GM23248 (cell line): ENCODE measurements around the gene NQO2. TPM values are rescaled to one million over a fixed set of nuclear protein-coding genes. Genes with fewer than 3 reads are reported as not detected.

Experiments used
- DNase-seq: peaks from one replicate; pipeline ENCODE4 v3.0.0-alpha.2; 2015
- H2AFZ ChIP-seq: fragments of 200-600 bp; sonication (generic); 2 replicates; pipeline ENCODE4 v1.6.1; 2016; ENCODE audit warnings: antibody characterized with exemption
- H3F3A ChIP-seq: fragments of 200-600 bp; sonication (generic); 2 replicates; pipeline ENCODE4 v1.6.1; 2016; ENCODE audit warnings: mild to moderate bottlenecking, antibody characterized with exemption, mixed run types; ENCODE audit not compliant: insufficient read depth
- H3K27ac ChIP-seq: fragments of 200-600 bp; sonication (generic); 2 replicates; pipeline ENCODE4 v1.5.1; 2016; ENCODE audit warnings: mild to moderate bottlenecking
- H3K27me3 ChIP-seq: fragments of 200-600 bp; sonication (generic); replicated peaks from 2 replicates; pipeline ENCODE4 v1.6.1; 2016; ENCODE audit warnings: mild to moderate bottlenecking; ENCODE audit not compliant: insufficient read depth
- H3K36me3 ChIP-seq: fragments of 200-600 bp; sonication (generic); 2 replicates; pipeline ENCODE4 v1.6.1; 2016; ENCODE audit warnings: low read depth, mild to moderate bottlenecking
- H3K4me1 ChIP-seq: fragments of 200-600 bp; sonication (generic); 2 replicates; pipeline ENCODE4 v1.6.1; 2016; ENCODE audit warnings: mild to moderate bottlenecking; ENCODE audit not compliant: insufficient read depth
- H3K4me2 ChIP-seq: fragments of 200-600 bp; sonication (generic); one replicate; pipeline ENCODE4 v1.6.1; 2016; ENCODE audit warnings: mild to moderate bottlenecking; ENCODE audit not compliant: unreplicated experiment
- H3K4me3 ChIP-seq: fragments of 200-600 bp; sonication (generic); 2 replicates; pipeline ENCODE4 v1.5.1; 2016; ENCODE audit warnings: mild to moderate bottlenecking
- H3K79me2 ChIP-seq: fragments of 200-600 bp; sonication (generic); 2 replicates; pipeline ENCODE4 v1.6.1; 2016; ENCODE audit warnings: mild to moderate bottlenecking; ENCODE audit not compliant: insufficient read depth
- H3K9ac ChIP-seq: fragments of 200-600 bp; sonication (generic); 2 replicates; pipeline ENCODE4 v1.6.1; 2016; ENCODE audit warnings: mild to moderate bottlenecking
- H3K9me2 ChIP-seq: fragments of 200-600 bp; sonication (generic); 2 replicates; pipeline ENCODE4 v1.6.1; 2016; ENCODE audit warnings: mixed run types, mild to moderate bottlenecking, moderate library complexity; ENCODE audit not compliant: insufficient read depth
- H3K9me3 ChIP-seq: fragments of 200-600 bp; sonication (generic); one replicate; pipeline ENCODE4 v1.6.1; 2017; ENCODE audit warnings: low read depth
- H4K20me1 ChIP-seq: fragments of 200-600 bp; sonication (generic); 2 replicates; pipeline ENCODE4 v1.6.0; 2016; ENCODE audit not compliant: insufficient read depth
- EZH2 ChIP-seq: fragments of 200-600 bp; sonication (generic); IDR thresholded peaks from 2 replicates; pipeline ENCODE4 v1.6.1; 2018; ENCODE audit warnings: antibody characterized with exemption, mild to moderate bottlenecking; ENCODE audit not compliant: insufficient read depth, poor library complexity, severe bottlenecking
- EZH2phosphoT487 ChIP-seq: fragments of 200-600 bp; sonication (generic); IDR thresholded peaks from 2 replicates; pipeline ENCODE4 v1.6.1; 2018; ENCODE audit warnings: antibody characterized with exemption, moderate library complexity, mild to moderate bottlenecking, low read depth; ENCODE audit not compliant: insufficient read depth
- WGBS, 2 experiments: methylation state at CpG; one replicate each; pipeline ENCODE4 v1.1.6; 2015 to 2017; ENCODE audit warnings: low lambda C conversion rate in 2 of 2, low coverage in 1 of 2; ENCODE audit errors: missing lambda C conversion rate in 2 of 2; 5-methylcytosine and 5-hydroxymethylcytosine counted together
- in situ Hi-C: fragments of 300-500 bp; cut with MboI; formaldehyde crosslinking; loops from 2 replicates; pipeline ENCODE4 v1.15.0; 2020
- polyA plus RNA-seq: library from polyadenylated mRNA; unstranded; fragments of >200 nt; fragmentation: Nextera tagmentation; extraction: Ambion mirVana; gene quantifications from 2 replicates; pipeline ENCODE4 v1.2.1, GENCODE V29; 2016
- total RNA-seq: library from RNA; depleted of rRNA; stranded (reverse); fragments of >200 nt; shearing (Covaris generic); gene quantifications from 2 replicates; pipeline ENCODE4 v1.2.3, GENCODE V29; 2014; rRNA removed

Gene NQO2
- total RNA-seq (26.2 and 29.6 TPM in 2 replicates), polyA plus RNA-seq (61.0 and 64.2 TPM in 2 replicates)

- H3K9me2 ChIP-seq: no peaks in the 10 kb centered on the region
These were observed at the start of gene NQO2 for GRCh38 chr6:2999618-3000557. Gene NQO2 (plus strand): TSS chr6:2999894. CDS start chr6:3006553, 6,659 bp downstream.

GRCh38 chr6:2950713-2951112, 49.0 kb upstream of the NQO2 start:
- 84% methylated on average over 12 of the region's 12 CpGs for WGBS, 2 experiments
- in situ Hi-C loops: no loop called here

More at GRCh38 chr6:2999618-3000557, at the start of gene NQO2:
- in situ Hi-C loops: no loop called here
- peak within 1 kb of the TSS; percentile 92 for H3K4me2 ChIP-seq
- peak; percentile 93 for DNase-seq
- H3K79me2 ChIP-seq: peaks cover 9% of the 10 kb centered on the region
- H3K27me3 ChIP-seq: no peaks in the 10 kb centered on the region
- no peaks in the 10 kb centered on the region for H3K9me3 ChIP-seq
- 1% methylated on average over 46 to 66 of the region's 87 CpGs for WGBS, 2 experiments
- H2AFZ ChIP-seq: peak within 1 kb of the TSS; percentile 88
- H4K20me1 ChIP-seq: no peaks in the 10 kb centered on the region
- H3K36me3 ChIP-seq: no peaks in the 10 kb centered on the region
- peak within 1 kb of the TSS; percentile 86 for H3K4me3 ChIP-seq
- H3F3A ChIP-seq: 0 out of 2 replicates have a peak, but pooled peaks cover 13% of the 10 kb centered on the region
- TF ChIP-seq EZH2phosphoT487 (no peak), EZH2 (no peak)
- peak within 1 kb of the TSS; percentile 90 for H3K27ac ChIP-seq
- H3K9ac ChIP-seq: peak within 1 kb of the TSS; percentile 95
- H3K4me1 ChIP-seq: peaks cover 20% of the 10 kb centered on the region

GRCh38 chr6:2951728-2952127, 48.0 kb upstream of the NQO2 start:
- no peak for DNase-seq
- WGBS, 2 experiments: 90 to 92% methylated on average over 8 of the region's 8 CpGs
- H3K9me2 ChIP-seq: no peaks in the 10 kb centered on the region
- TF ChIP-seq EZH2: no peak
- no peak for TF ChIP-seq EZH2phosphoT487
- in situ Hi-C loops: no loop called here
- H3K36me3 ChIP-seq: peaks cover 3% of the 10 kb centered on the region; the same call in 1 of the 2 replicates
- H3K9ac ChIP-seq: no peak overlapping the region
- no peaks in the 10 kb centered on the region for H3K9me3 ChIP-seq
- peaks cover 9% of the 10 kb centered on the region for H3K4me1 ChIP-seq
- no peaks in the 10 kb centered on the region for H3K27me3 ChIP-seq
- H4K20me1 ChIP-seq: no peaks in the 10 kb centered on the region
- peaks cover 43% of the 10 kb centered on the region for H3K79me2 ChIP-seq
- H3K4me3 ChIP-seq: no peak overlapping the region
- H2AFZ ChIP-seq: no peak overlapping the region
- 0 out of 2 replicates have a peak, but pooled peaks cover 3% of the 10 kb centered on the region for H3F3A ChIP-seq
- H3K27ac ChIP-seq: no peak overlapping the region
- no peak overlapping the region for H3K4me2 ChIP-seq

More at GRCh38 chr6:2950713-2951112, 49.0 kb upstream of the NQO2 start:
- H3K27me3 ChIP-seq: no peaks in the 10 kb centered on the region
- no peak overlapping the region for H2AFZ ChIP-seq
- H3K36me3 ChIP-seq: peaks cover 3% of the 10 kb centered on the region; the same call in 1 of the 2 replicates
- H3K4me1 ChIP-seq: peaks cover 9% of the 10 kb centered on the region
- H3F3A ChIP-seq: 0 out of 2 replicates have a peak, but pooled peaks cover 3% of the 10 kb centered on the region
- H3K79me2 ChIP-seq: peaks cover 33% of the 10 kb centered on the region
- no peak for TF ChIP-seq EZH2
- no peak for TF ChIP-seq EZH2phosphoT487
- H3K4me3 ChIP-seq: no peak overlapping the region
- H3K9me3 ChIP-seq: no peaks in the 10 kb centered on the region
- H3K9ac ChIP-seq: no peak overlapping the region
- no peak overlapping the region for H3K4me2 ChIP-seq
- H4K20me1 ChIP-seq: no peaks in the 10 kb centered on the region
- H3K27ac ChIP-seq: no peak overlapping the region
- H3K9me2 ChIP-seq: no peaks in the 10 kb centered on the region
- no peak for DNase-seq

GRCh38 chr6:2952557-2953095, 47.1 kb upstream of the NQO2 start:
- in situ Hi-C loops: no loop called here
- peak overlapping the region; percentile 57 for H2AFZ ChIP-seq
- peak overlapping the region; percentile 50 for H3K27ac ChIP-seq
- H3K36me3 ChIP-seq: 0 out of 2 replicates have a peak, but pooled peaks cover 3% of the 10 kb centered on the region
- H3K79me2 ChIP-seq: peaks cover 52% of the 10 kb centered on the region
- 3 to 4% methylated on average over 27 of the region's 27 CpGs for WGBS, 2 experiments
- H3K9me3 ChIP-seq: no peaks in the 10 kb centered on the region
- no peak for TF ChIP-seq EZH2phosphoT487
- no peak for TF ChIP-seq EZH2
- H3K4me2 ChIP-seq: peak overlapping the region; percentile 9
- 0 out of 2 replicates have a peak, but pooled peaks cover 3% of the 10 kb centered on the region for H3F3A ChIP-seq
- peak overlapping the region; percentile 30 for H3K9ac ChIP-seq
- peaks cover 9% of the 10 kb centered on the region for H3K4me1 ChIP-seq
- H3K27me3 ChIP-seq: no peaks in the 10 kb centered on the region
- peak; percentile 93 for DNase-seq
- no peaks in the 10 kb centered on the region for H3K9me2 ChIP-seq
- peak overlapping the region; percentile 4; the same call in 1 of the 2 replicates for H3K4me3 ChIP-seq
- no peaks in the 10 kb centered on the region for H4K20me1 ChIP-seq
